22Rv1 (cell line): ENCODE data around the gene MADD.
A peak's percentile ranks its signal among the peaks of the same experiment; 100 is the strongest.

Experiments used
- H3K27ac ChIP-seq: fragments of 450-650 bp; 2 replicates; pipeline ENCODE4 v1.5.1; 2017
- ZFX ChIP-seq: fragments of 450-650 bp; IDR thresholded peaks from 2 replicates; pipeline ENCODE4 v1.6.1; 2017; ENCODE audit warnings: antibody characterized with exemption, borderline replicate concordance
- TF ChIP-seq, protein P1 (sequence below): fragments of 450-650 bp; IDR thresholded peaks from 2 replicates; pipeline ENCODE4 v1.5.1; 2017; ENCODE audit warnings: mild to moderate bottlenecking

MADD gene

GRCh38 chr11:47233989-47234668 is 35.8 kb upstream of the MADD start:
- TF ChIP-seq, protein P1, sequence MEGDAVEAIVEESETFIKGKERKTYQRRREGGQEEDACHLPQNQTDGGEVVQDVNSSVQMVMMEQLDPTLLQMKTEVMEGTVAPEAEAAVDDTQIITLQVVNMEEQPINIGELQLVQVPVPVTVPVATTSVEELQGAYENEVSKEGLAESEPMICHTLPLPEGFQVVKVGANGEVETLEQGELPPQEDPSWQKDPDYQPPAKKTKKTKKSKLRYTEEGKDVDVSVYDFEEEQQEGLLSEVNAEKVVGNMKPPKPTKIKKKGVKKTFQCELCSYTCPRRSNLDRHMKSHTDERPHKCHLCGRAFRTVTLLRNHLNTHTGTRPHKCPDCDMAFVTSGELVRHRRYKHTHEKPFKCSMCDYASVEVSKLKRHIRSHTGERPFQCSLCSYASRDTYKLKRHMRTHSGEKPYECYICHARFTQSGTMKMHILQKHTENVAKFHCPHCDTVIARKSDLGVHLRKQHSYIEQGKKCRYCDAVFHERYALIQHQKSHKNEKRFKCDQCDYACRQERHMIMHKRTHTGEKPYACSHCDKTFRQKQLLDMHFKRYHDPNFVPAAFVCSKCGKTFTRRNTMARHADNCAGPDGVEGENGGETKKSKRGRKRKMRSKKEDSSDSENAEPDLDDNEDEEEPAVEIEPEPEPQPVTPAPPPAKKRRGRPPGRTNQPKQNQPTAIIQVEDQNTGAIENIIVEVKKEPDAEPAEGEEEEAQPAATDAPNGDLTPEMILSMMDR: peak; percentile 36
- no peak for TF ChIP-seq ZFX
- H3K27ac ChIP-seq: peak overlapping the region; percentile 77

- TF ChIP-seq, protein P1: no peak
- no peak for TF ChIP-seq ZFX
- H3K27ac ChIP-seq: peak overlapping the region; percentile 77
Observed at GRCh38 chr11:47234669-47235100, 35.2 kb upstream of the MADD start.

DNA sequence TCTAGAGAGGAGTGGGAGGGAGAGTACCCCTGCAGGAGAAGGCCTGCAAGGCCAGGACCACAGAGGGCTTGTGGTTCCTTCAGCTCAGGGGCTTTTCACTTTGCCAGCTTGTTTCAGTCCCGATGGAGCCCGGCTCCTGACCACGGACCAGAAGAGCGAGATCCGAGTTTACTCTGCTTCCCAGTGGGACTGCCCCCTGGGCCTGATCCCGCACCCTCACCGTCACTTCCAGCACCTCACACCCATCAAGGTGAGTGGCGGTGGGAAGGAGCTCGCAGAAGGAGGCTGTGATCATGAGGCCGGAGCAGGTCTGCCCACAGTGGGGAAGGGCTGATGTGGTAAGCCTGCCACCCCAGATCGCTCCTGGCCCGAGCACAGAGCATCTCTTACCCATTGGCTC is 34.8 kb upstream of the MADD start:
- H3K27ac ChIP-seq: peak overlapping the region; percentile 77
- TF ChIP-seq ZFX: no peak
- TF ChIP-seq, protein P1: no peak

DNA sequence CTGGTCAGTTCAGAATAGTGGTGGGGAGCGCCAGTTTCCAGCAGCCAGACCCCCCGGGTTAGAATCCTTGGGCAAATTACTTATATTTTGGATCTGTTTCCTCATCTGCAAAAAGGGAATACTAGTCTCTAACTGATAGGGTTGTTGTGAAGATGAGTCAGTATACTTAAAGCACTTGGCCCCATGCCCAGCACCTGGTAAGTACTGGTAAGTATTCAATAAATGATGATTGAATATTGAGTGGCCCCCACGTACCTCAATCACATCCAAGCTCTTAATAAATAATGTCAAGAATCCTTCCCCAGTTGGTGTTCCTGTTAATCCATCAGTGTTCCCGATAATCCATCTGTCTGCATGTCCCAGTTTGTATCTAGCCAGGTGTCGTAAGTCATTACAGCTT is 33.5 kb upstream of the MADD start:
- no peak overlapping the region for H3K27ac ChIP-seq
- no peak for TF ChIP-seq ZFX
- TF ChIP-seq, protein P1: no peak

DNA sequence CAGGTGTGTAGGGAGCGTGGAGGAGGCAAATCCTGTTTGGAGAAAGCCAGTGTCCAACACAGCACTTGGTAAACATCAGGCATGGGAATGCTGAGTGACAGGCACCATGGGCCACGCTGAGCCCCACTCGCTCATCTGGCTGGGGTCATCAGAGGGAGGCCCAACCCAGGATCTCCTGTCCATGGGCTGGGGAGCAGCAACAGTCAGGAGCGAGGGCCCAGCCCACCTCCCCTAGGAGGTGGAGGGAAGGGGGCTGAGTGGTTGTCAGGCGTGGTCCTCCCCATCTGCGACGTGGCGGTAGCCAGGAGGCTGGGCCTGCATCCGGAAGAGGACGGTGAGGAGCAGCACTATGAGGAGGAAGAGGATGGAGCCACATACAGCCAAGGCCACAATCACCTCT is 30.1 kb upstream of the MADD start:
- H3K27ac ChIP-seq: no peak overlapping the region
- TF ChIP-seq, protein P1: no peak
- TF ChIP-seq ZFX: no peak

GRCh38 chr11:47241841-47242301 is 28.1 kb upstream of the MADD start:
- TF ChIP-seq ZFX: no peak
- TF ChIP-seq, protein P1: no peak
- no peak overlapping the region for H3K27ac ChIP-seq

DNA sequence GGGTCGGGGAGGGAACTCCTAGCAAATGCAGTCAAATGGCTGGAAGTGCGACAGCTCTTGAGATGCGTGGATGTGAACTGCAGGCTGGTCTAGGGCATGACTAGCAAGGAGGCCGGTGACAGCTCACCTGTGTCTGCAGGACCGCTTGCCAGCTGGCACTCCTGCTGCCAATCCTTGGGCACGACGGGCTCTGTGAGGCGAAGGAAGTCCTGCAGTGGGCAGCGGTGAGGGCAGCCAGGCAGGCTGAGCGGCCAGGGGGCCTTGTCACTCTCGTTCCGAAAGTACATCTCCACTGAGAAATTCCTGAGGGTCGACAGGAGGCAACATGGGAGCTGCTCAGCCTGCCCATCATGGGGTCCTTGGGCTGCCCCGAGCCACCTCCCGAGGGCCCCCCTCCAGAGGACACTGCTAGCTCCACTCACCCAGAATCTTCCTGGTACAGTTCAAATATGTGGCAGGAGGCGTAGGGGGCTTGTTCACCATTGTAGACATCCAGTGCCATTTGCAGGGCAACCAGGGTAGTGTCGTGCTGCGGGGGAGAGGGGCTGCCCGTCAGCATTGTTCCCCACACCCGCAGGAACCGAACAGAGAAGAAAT is 27.2 kb upstream of the MADD start:
- H3K27ac ChIP-seq: peak overlapping the region; percentile 70
- TF ChIP-seq, protein P1: no peak
- TF ChIP-seq ZFX: no peak
